HEK293T (cell line): ENCODE data around the gene TPSG1.

ENCODE experiments used
- ARNT ChIP-seq: fragments of 450-650 bp; IDR thresholded peaks from 2 replicates; pipeline ENCODE4 v1.6.1; 2017; ENCODE audit warnings: mild to moderate bottlenecking
- BHLHE40 ChIP-seq: fragments of 450-650 bp; IDR thresholded peaks from 2 replicates; pipeline ENCODE4 v1.6.1; 2016; ENCODE audit warnings: mild to moderate bottlenecking, moderate library complexity, borderline replicate concordance
- CTBP1 ChIP-seq: fragments of 450-650 bp; IDR thresholded peaks from 2 replicates; pipeline ENCODE4 v1.6.1; 2016; ENCODE audit warnings: borderline replicate concordance
- ELF4 ChIP-seq: fragments of 450-650 bp; IDR thresholded peaks from 2 replicates; pipeline ENCODE4 v1.6.1; 2017; ENCODE audit warnings: antibody characterized with exemption
- FOXA1 ChIP-seq: fragments of 450-650 bp; IDR thresholded peaks from 2 replicates; pipeline ENCODE4 v1.6.1; 2016; ENCODE audit warnings: mild to moderate bottlenecking
- FOXK2 ChIP-seq: fragments of 450-650 bp; IDR thresholded peaks from 2 replicates; pipeline ENCODE4 v1.6.1; 2016; ENCODE audit warnings: mild to moderate bottlenecking
- FOXM1 ChIP-seq: fragments of 450-650 bp; IDR thresholded peaks from 2 replicates; pipeline ENCODE4 v1.6.1; 2017; ENCODE audit warnings: mild to moderate bottlenecking, borderline replicate concordance
- L3MBTL2 ChIP-seq: fragments of 450-650 bp; conservative IDR thresholded peaks from 2 replicates; pipeline ENCODE4 v1.6.1; 2016; ENCODE audit warnings: mild to moderate bottlenecking
- NFRKB ChIP-seq: fragments of 450-650 bp; IDR thresholded peaks from 2 replicates; pipeline ENCODE4 v1.6.1; 2016; ENCODE audit warnings: mild to moderate bottlenecking, moderate library complexity
- PKNOX1 ChIP-seq: fragments of 450-650 bp; IDR thresholded peaks from 2 replicates; pipeline ENCODE4 v1.6.1; 2016
- SP1 ChIP-seq: fragments of 450-650 bp; IDR thresholded peaks from 2 replicates; pipeline ENCODE4 v1.6.1; 2017
- SUZ12 ChIP-seq: fragments of 450-650 bp; IDR thresholded peaks from 2 replicates; pipeline ENCODE4 v1.6.1; 2016; ENCODE audit warnings: mild to moderate bottlenecking
- ZNF384 ChIP-seq: fragments of 450-650 bp; IDR thresholded peaks from 2 replicates; pipeline ENCODE4 v1.6.1; 2016

DNA sequence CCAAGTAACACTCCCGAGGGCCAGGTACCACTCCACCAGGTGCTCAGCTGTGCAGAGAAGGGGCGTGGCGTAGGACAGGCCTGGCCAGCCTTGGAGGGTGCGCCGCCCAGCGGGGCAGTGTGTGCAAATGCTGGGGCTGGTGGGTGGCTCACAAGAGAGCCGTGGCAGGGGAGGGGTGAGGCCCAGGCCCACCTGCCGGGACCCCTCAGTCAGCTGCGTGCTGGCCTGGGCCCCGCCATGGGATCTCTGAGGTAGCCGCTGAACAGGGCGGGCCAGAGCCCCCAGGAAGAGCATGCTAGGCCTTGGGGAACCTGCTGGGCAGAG is 8.8 kb downstream of the TPSG1 start:
- TF ChIP-seq BHLHE40 (no peak), FOXA1 (no peak), ARNT (no peak), ELF4 (no peak), FOXM1 (no peak), FOXK2 (no peak), SUZ12 (no peak), SP1 (no peak), ZNF384 (no peak), NFRKB (no peak), PKNOX1 (no peak), L3MBTL2 (no peak), CTBP1 (no peak)
